ENCODE data around the gene ATP6AP1. TPM values are rescaled to one million over a fixed set of nuclear protein-coding genes. Genes with fewer than 3 reads are reported as not detected.

ATP6AP1 gene
- total and polyA plus RNA-seq, 2 of the 13 experiments (the other 11 are each of a cell fraction or from before 2014, with no cell fraction given) = 56.7 to 110 TPM

GRCh38 chrX:154403858-154404257, 24.6 kb upstream of the ATP6AP1 start (continued):
- no peak for TF ChIP-seq HNRNPUL1 (IDR thresholded peaks at IDR 0.05; ENCODE audit: low read depth, low read length)
- no peak for TF ChIP-seq SMAD3 (CRISPR knock-in tag; IDR thresholded peaks at IDR 0.05)

- FAIRE-seq (no peak), DNase-seq (ENCODE audit: low spot score) (no peak), ATAC-seq (no peak)
- Histone ChIP-seq H4K20me1 (ENCODE audit: insufficient read depth, low read length) (peaks cover 12% of the 10 kb centered on the region; the same call in 1 of the 2 replicates), H3K4me2 (ENCODE audit: low read depth, low read length) (no peak overlapping the region), H3K4me1 (ENCODE audit: insufficient read depth, low read length) (peaks cover 37% of the 10 kb centered on the region), H3K36me3 (replicated peaks in 1 of 2; ENCODE audit: control insufficient read depth in 1 of 2, insufficient read depth in 2 of 2, low read length in 2 of 2) (peaks cover 3 to 14% of the 10 kb centered on the region in 2 experiments; a peak in 3 of 5 replicates), H3K9ac (ENCODE audit: insufficient read depth, low read depth, low read length) (no peak overlapping the region), H3K27ac (ENCODE audit: extremely low read length, insufficient read depth, low read length) (no peak overlapping the region), H3K79me2 (ENCODE audit: insufficient read depth, low read length) (peaks cover under 1% of the 10 kb centered on the region), H3K27me3 (ENCODE audit: control insufficient read depth in 1 of 2, insufficient read depth in 2 of 2, low read length in 2 of 2) (no peaks in the 10 kb centered on the region), H3K9me3 (ENCODE audit: low read length) (no peaks in the 10 kb centered on the region), H3K4me3 (replicated peaks in 1 of 3; ENCODE audit: insufficient read depth in 1 of 3, low read depth in 2 of 3, low read length in 3 of 3) (no peak overlapping the region), H2AFZ (ENCODE audit: low read length) (no peak overlapping the region)
- ChIA-PET CTCF (ENCODE audit: low intra/inter-chr PET ratio, low total read pairs) (no interaction called here), POLR2A (no interaction called here)
- no TSS peak for BruUV-seq (replicated peaks)
- intact Hi-C loops (cut with micrococcal nuclease; ENCODE audit: unreplicated experiment) (no loop called here), in situ Hi-C loops (cut with HindIII; ENCODE audit: extremely low pct_ligation_motif_present, low pct_unique_long_range_greater_than_20kb) (loop anchor here (25.0 kb wide), 1 partner anchor 133 kb away; the partner anchor contains the start of genes G6PD and IKBKG)
- WGBS (ENCODE audit: low lambda C conversion rate) = 94% methylated on average over 2 of the region's 16 CpGs
- no peak for TF ChIP-seq ZSCAN29 (CRISPR knock-in tag; conservative IDR thresholded peaks at IDR 0.05)
- no peak for TF ChIP-seq ZBTB8A (CRISPR knock-in tag; IDR thresholded peaks at IDR 0.05; ENCODE audit: borderline replicate concordance, low read depth)
- TF ChIP-seq ZNF432 (CRISPR knock-in tag; IDR thresholded peaks at IDR 0.05; ENCODE audit: borderline replicate concordance) = no peak
- no peak for TF ChIP-seq HOXA5 (CRISPR knock-in tag; IDR thresholded peaks at IDR 0.05)
- TF ChIP-seq PBX3 (CRISPR knock-in tag; IDR thresholded peaks at IDR 0.05; ENCODE audit: borderline replicate concordance) = no peak
- no peak for TF ChIP-seq GPBP1L1 (CRISPR knock-in tag; IDR thresholded peaks at IDR 0.05)
- TF ChIP-seq ZNF782 (CRISPR knock-in tag; IDR thresholded peaks at IDR 0.05; ENCODE audit: borderline replicate concordance) = no peak
- TF ChIP-seq NR1H2 (CRISPR knock-in tag; IDR thresholded peaks at IDR 0.05; ENCODE audit: borderline replicate concordance, low read depth) = no peak
Measured at GRCh38 chrX:154404625-154405192, 23.8 kb upstream of the ATP6AP1 start.
